Gastrocnemius medialis (tissue), 4 donors: ENCODE data around the gene NELFA. TPM values are rescaled to one million over a fixed set of nuclear protein-coding genes. Genes with fewer than 3 reads are reported as not detected.

Experiments
- ATAC-seq, 2 donors: fragments of 150-250 bp; one replicate each; pipeline ENCODE4 v1.9.1; 2016
- DNase-seq, 2 donors: peaks; one replicate each; pipeline ENCODE4 v3.0.0-alpha.2; 2019
- H3K27ac ChIP-seq, 4 donors: fragments of 200-600 bp; sonication (generic); 1 replicate in 1 of 4; 2 replicates in 3 of 4; pipeline ENCODE4 v1.5.1; 2016 to 2018; ENCODE audit warnings: mild to moderate bottlenecking in 2 of 4, moderate library complexity in 1 of 4
- H3K27me3 ChIP-seq, 3 donors: fragments of 200-600 bp; sonication (generic) in 2 of 3; 1 replicate in 1 of 3; 2 replicates in 2 of 3; pipeline versions ENCODE4 v1.5.1 to v1.6.0; 2016 to 2019; ENCODE audit warnings: mild to moderate bottlenecking in 1 of 3, moderate library complexity in 1 of 3
- H3K36me3 ChIP-seq, 2 donors: fragments of 200-600 bp; sonication (generic) in 1 of 2; one replicate each; pipeline ENCODE4 v1.5.1; 2017 to 2018
- H3K4me1 ChIP-seq, 2 donors: fragments of 200-600 bp; sonication (generic) in 1 of 2; one replicate each; pipeline ENCODE4 v1.5.1; 2016 to 2017; ENCODE audit warnings: mild to moderate bottlenecking in 2 of 2
- H3K4me3 ChIP-seq, 4 donors: fragments of 200-600 bp; sonication (generic) in 3 of 4; 1 replicate in 1 of 4; 2 replicates in 3 of 4; pipeline ENCODE4 v1.5.1; 2016 to 2019; ENCODE audit warnings: mild to moderate bottlenecking in 2 of 4
- H3K9me3 ChIP-seq, 3 donors: fragments of 200-600 bp; sonication (generic) in 2 of 3; 1 replicate in 1 of 3; 2 replicates in 2 of 3; pipeline ENCODE4 v1.5.1; 2016 to 2019
- CTCF ChIP-seq, 5 experiments: fragments of 450-650 bp in 3 of 5; fragments of 200-600 bp in 2 of 5; sonication (generic) in 2 of 5; IDR thresholded peaks in 4 of 5; conservative IDR thresholded peaks in 1 of 5; 1 replicate in 4 of 5; 2 replicates in 1 of 5; pipeline ENCODE4 v1.5.1; 2016 to 2019; ENCODE audit warnings: antibody characterized with exemption in 5 of 5, mild to moderate bottlenecking in 3 of 5, moderate library complexity in 3 of 5
- POLR2A ChIP-seq, 2 donors: fragments of 450-650 bp; IDR thresholded peaks; one replicate each; pipeline ENCODE4 v1.6.1; 2017; ENCODE audit warnings: antibody characterized with exemption in 2 of 2, mild to moderate bottlenecking in 2 of 2, moderate library complexity in 2 of 2
- in situ Hi-C, 4 donors: fragments of 200-750 bp; cut with MboI; loops; one replicate each; pipeline versions ENCODE4 v1.15.0 to v1.8.0; 2017; ENCODE audit warnings: low sequenced_read_pairs in 4 of 4
- intact Hi-C: fragments of 100-400 bp; cut with DNase I; formaldehyde crosslinking; loops from one replicate; pipeline ENCODE4 v1.15.1; 2023; ENCODE audit warnings: low total_unique reads
- total RNA-seq, 4 donors: library from RNA; depleted of rRNA; stranded (reverse); fragments of >200 nt; gene quantifications; one replicate each; pipeline versions ENCODE4 v1.1.0 to v1.2.3, GENCODE V29; 2016

The NELFA gene
- total RNA-seq, 4 donors from 2014 or later = 8.1 to 21.1 (median 15.9) TPM

- Histone ChIP-seq H3K27ac (no peak overlapping the region), H3K4me3 (no peak overlapping the region), H3K9me3 (no peaks in the 10 kb centered on the region), H3K27me3 (no peaks in the 10 kb centered on the region), H3K36me3 (peaks cover 0 to 6% of the 10 kb centered on the region in 2 donors), H3K4me1 (peaks cover 5 to 17% of the 10 kb centered on the region in 2 donors)
- intact Hi-C loops = no loop called here
- in situ Hi-C loops = no loop called here
- no peak for ATAC-seq
- TF ChIP-seq CTCF (IDR thresholded peaks at IDR 0.05 in 4 of 5, conservative IDR thresholded peaks at IDR 0.05 in 1 of 5) (no peak), POLR2A (IDR thresholded peaks at IDR 0.05) (no peak)
- DNase-seq = no peak
These were observed 64.8 kb downstream of the NELFA start for GRCh38 chr4:1943928-1944327.

- TF ChIP-seq CTCF (IDR thresholded peaks at IDR 0.05 in 4 of 5, conservative IDR thresholded peaks at IDR 0.05 in 1 of 5) (no peak), POLR2A (IDR thresholded peaks at IDR 0.05) (no peak)
- peaks cover 0 to 12% of the 10 kb centered on the region in 2 donors for H3K36me3 ChIP-seq
- ATAC-seq (peak in 1 of 2 donors; percentile 10), DNase-seq (no peak)
- in situ Hi-C loops (no loop called here), intact Hi-C loops (no loop called here)
- no peaks in the 10 kb centered on the region for H3K9me3 ChIP-seq
- H3K27me3 ChIP-seq = no peaks in the 10 kb centered on the region
- peak overlapping the region in 3 of 4 donors; percentile 22 to 71 (median 52) for H3K27ac ChIP-seq
- H3K4me3 ChIP-seq = no peak overlapping the region
- H3K4me1 ChIP-seq = peaks cover 5 to 17% of the 10 kb centered on the region in 2 donors
These were observed 68.2 kb downstream of the NELFA start for GRCh38 chr4:1940566-1940965.

GRCh38 chr4:1939664-1940509 lies 68.9 kb downstream of the NELFA start:
- in situ Hi-C loops (no loop called here), intact Hi-C loops (no loop called here)
- Histone ChIP-seq H3K36me3 (peaks cover 0 to 19% of the 10 kb centered on the region in 2 donors), H3K27ac (peak overlapping the region in 3 of 4 donors; percentile 22 to 71 (median 52)), H3K4me1 (peaks cover 5 to 17% of the 10 kb centered on the region in 2 donors), H3K4me3 (no peak overlapping the region), H3K27me3 (no peaks in the 10 kb centered on the region), H3K9me3 (no peaks in the 10 kb centered on the region)
- TF ChIP-seq CTCF (IDR thresholded peaks at IDR 0.05 in 4 of 5, conservative IDR thresholded peaks at IDR 0.05 in 1 of 5) (no peak), POLR2A (IDR thresholded peaks at IDR 0.05) (no peak)
- peak in 1 of 2 donors; percentile 24 for DNase-seq
- peak; percentile 85 to 97 for ATAC-seq

GRCh38 chr4:1938027-1938426 lies 70.7 kb downstream of the NELFA start:
- intact Hi-C loops (no loop called here), in situ Hi-C loops (no loop called here)
- DNase-seq = no peak
- Histone ChIP-seq H3K4me1 (peaks cover 5 to 17% of the 10 kb centered on the region in 2 donors), H3K9me3 (no peaks in the 10 kb centered on the region), H3K27ac (no peak overlapping the region), H3K4me3 (no peak overlapping the region), H3K36me3 (peaks cover 0 to 19% of the 10 kb centered on the region in 2 donors), H3K27me3 (no peaks in the 10 kb centered on the region)
- TF ChIP-seq CTCF (IDR thresholded peaks at IDR 0.05 in 4 of 5, conservative IDR thresholded peaks at IDR 0.05 in 1 of 5) (no peak), POLR2A (IDR thresholded peaks at IDR 0.05) (no peak)
- ATAC-seq = no peak
